WI38 (cell line): ENCODE results near the gene EIF4E2.

Experiments
- H3K4me3 ChIP-seq: 2 replicates; pipeline ENCODE4 v1.5.1; 2011; ENCODE audit warnings: low read depth, mild to moderate bottlenecking, control low read depth, low read length
- CTCF ChIP-seq: IDR thresholded peaks from 2 replicates; pipeline ENCODE4 v1.5.1; 2012; ENCODE audit warnings: low read depth, mild to moderate bottlenecking, control low read depth, low read length

EIF4E2 gene

GRCh38 chr2:232571026-232571474 lies 20.6 kb downstream of the EIF4E2 start:
- TF ChIP-seq CTCF, result no peak

GRCh38 chr2:232573042-232573441 lies 22.6 kb downstream of the EIF4E2 start:
- no peak for TF ChIP-seq CTCF
- H3K4me3 ChIP-seq, result no peak overlapping the region

More at GRCh38 chr2:232571026-232571474, 20.6 kb downstream of the EIF4E2 start:
- H3K4me3 ChIP-seq, result no peak overlapping the region

- no peak for TF ChIP-seq CTCF
- H3K4me3 ChIP-seq, result no peak overlapping the region
These were observed 23.4 kb downstream of the EIF4E2 start for GRCh38 chr2:232573771-232574435.

GRCh38 chr2:232574674-232575403 lies 24.4 kb downstream of the EIF4E2 start:
- no peak for TF ChIP-seq CTCF
- no peak overlapping the region for H3K4me3 ChIP-seq

GRCh38 chr2:232575404-232575746 lies 24.9 kb downstream of the EIF4E2 start:
- H3K4me3 ChIP-seq, result no peak overlapping the region
- TF ChIP-seq CTCF, result no peak

GRCh38 chr2:232576995-232577394 lies 26.5 kb downstream of the EIF4E2 start:
- no peak overlapping the region for H3K4me3 ChIP-seq
- no peak for TF ChIP-seq CTCF

GRCh38 chr2:232577841-232578240 lies 27.4 kb downstream of the EIF4E2 start:
- TF ChIP-seq CTCF, result no peak
- H3K4me3 ChIP-seq, result no peak overlapping the region
